ENCODE results near the gene SLC13A3. TPM values are rescaled to one million over a fixed set of nuclear protein-coding genes. Genes with fewer than 3 reads are reported as not detected.

SLC13A3 gene
- total RNA-seq, 1 experiment from 2014 or later = 9.1 TPM

GRCh38 chr20:46671866-46672542, 20.7 kb upstream of the SLC13A3 start:
- H3K27me3 ChIP-seq (ENCODE audit: insufficient read depth, low read depth) = no peaks in the 10 kb centered on the region
- H3K4me2 ChIP-seq = no peak overlapping the region
- no peaks in the 10 kb centered on the region for H3K4me1 ChIP-seq (replicated peaks; ENCODE audit: insufficient read depth)
- no peaks in the 10 kb centered on the region for H3F3A ChIP-seq (ENCODE audit: insufficient read depth, low read depth)
- H3K27ac ChIP-seq = no peak overlapping the region
- ChIA-PET CTCF (no interaction called here), POLR2A (ENCODE audit: unreplicated experiment) (no interaction called here)
- no peaks in the 10 kb centered on the region for H3K36me3 ChIP-seq (ENCODE audit: low read depth)
- no peak for TF ChIP-seq CTCF (conservative IDR thresholded peaks at IDR 0.05)
- TF ChIP-seq EZH2 (IDR thresholded peaks at IDR 0.05; ENCODE audit: low read depth) = no peak
- no peaks in the 10 kb centered on the region for H3K79me2 ChIP-seq (ENCODE audit: low read depth)
- H3K9me2 ChIP-seq (ENCODE audit: insufficient read depth) = no peaks in the 10 kb centered on the region
- H3K9me3 ChIP-seq (ENCODE audit: insufficient read depth, low read depth) = no peaks in the 10 kb centered on the region
- BruUV-seq (replicated peaks) = no TSS peak
- DNase-seq = no peak
- no peak overlapping the region for H3K4me3 ChIP-seq
- H4K20me1 ChIP-seq (ENCODE audit: insufficient read depth) = 0 out of 2 replicates have a peak, but pooled peaks cover 5% of the 10 kb centered on the region
- intact Hi-C loops (cut with micrococcal nuclease; ENCODE audit: unreplicated experiment) = no loop called here
- no peak overlapping the region for H2AFZ ChIP-seq

- no peak for TF ChIP-seq EZH2 (IDR thresholded peaks at IDR 0.05; ENCODE audit: low read depth)
- no peak for TF ChIP-seq CTCF (conservative IDR thresholded peaks at IDR 0.05)
- Histone ChIP-seq H3F3A (ENCODE audit: insufficient read depth, low read depth) (no peaks in the 10 kb centered on the region), H3K27ac (no peak overlapping the region), H3K4me2 (no peak overlapping the region), H3K4me1 (replicated peaks; ENCODE audit: insufficient read depth) (no peaks in the 10 kb centered on the region), H3K36me3 (ENCODE audit: low read depth) (no peaks in the 10 kb centered on the region), H3K4me3 (no peak overlapping the region), H3K27me3 (ENCODE audit: insufficient read depth, low read depth) (no peaks in the 10 kb centered on the region), H3K9me3 (ENCODE audit: insufficient read depth, low read depth) (no peaks in the 10 kb centered on the region), H2AFZ (no peak overlapping the region), H3K79me2 (ENCODE audit: low read depth) (no peaks in the 10 kb centered on the region), H4K20me1 (ENCODE audit: insufficient read depth) (0 out of 2 replicates have a peak, but pooled peaks cover 5% of the 10 kb centered on the region), H3K9me2 (ENCODE audit: insufficient read depth) (no peaks in the 10 kb centered on the region)
- CTCF ChIA-PET = no interaction called here
- intact Hi-C loops (cut with micrococcal nuclease; ENCODE audit: unreplicated experiment) = no loop called here
- POLR2A ChIA-PET (ENCODE audit: unreplicated experiment) = no interaction called here
- DNase-seq = no peak
- BruUV-seq (replicated peaks) = no TSS peak
These were observed 19.6 kb upstream of the SLC13A3 start for GRCh38 chr20:46670585-46671584.

GRCh38 chr20:46670228-46670584, 18.9 kb upstream of the SLC13A3 start:
- no peak overlapping the region for H2AFZ ChIP-seq
- H3K36me3 ChIP-seq (ENCODE audit: low read depth) = no peaks in the 10 kb centered on the region
- no peaks in the 10 kb centered on the region for H3K9me2 ChIP-seq (ENCODE audit: insufficient read depth)
- H3F3A ChIP-seq (ENCODE audit: insufficient read depth, low read depth) = no peaks in the 10 kb centered on the region
- intact Hi-C loops (cut with micrococcal nuclease; ENCODE audit: unreplicated experiment) = no loop called here
- 0 out of 2 replicates have a peak, but pooled peaks cover 5% of the 10 kb centered on the region for H4K20me1 ChIP-seq (ENCODE audit: insufficient read depth)
- CTCF ChIA-PET = no interaction called here
- no peak for DNase-seq
- no peaks in the 10 kb centered on the region for H3K79me2 ChIP-seq (ENCODE audit: low read depth)
- H3K4me2 ChIP-seq = no peak overlapping the region
- H3K27ac ChIP-seq = no peak overlapping the region
- POLR2A ChIA-PET (ENCODE audit: unreplicated experiment) = no interaction called here
- H3K27me3 ChIP-seq (ENCODE audit: insufficient read depth, low read depth) = no peaks in the 10 kb centered on the region
- no peaks in the 10 kb centered on the region for H3K9me3 ChIP-seq (ENCODE audit: insufficient read depth, low read depth)
- H3K4me3 ChIP-seq = no peak overlapping the region
- TF ChIP-seq CTCF (conservative IDR thresholded peaks at IDR 0.05) = no peak
- no peak for TF ChIP-seq EZH2 (IDR thresholded peaks at IDR 0.05; ENCODE audit: low read depth)
- H3K4me1 ChIP-seq (replicated peaks; ENCODE audit: insufficient read depth) = no peaks in the 10 kb centered on the region
- no TSS peak for BruUV-seq (replicated peaks)

All from PC-9 (cell line).